ENCODE results near the gene DSE.
"Not testable (repeated sequence)": the region's sequence is repeated elsewhere in the genome, so short reads cannot be mapped to it uniquely, and the experiment has no call there.

The DSE gene

DNA sequence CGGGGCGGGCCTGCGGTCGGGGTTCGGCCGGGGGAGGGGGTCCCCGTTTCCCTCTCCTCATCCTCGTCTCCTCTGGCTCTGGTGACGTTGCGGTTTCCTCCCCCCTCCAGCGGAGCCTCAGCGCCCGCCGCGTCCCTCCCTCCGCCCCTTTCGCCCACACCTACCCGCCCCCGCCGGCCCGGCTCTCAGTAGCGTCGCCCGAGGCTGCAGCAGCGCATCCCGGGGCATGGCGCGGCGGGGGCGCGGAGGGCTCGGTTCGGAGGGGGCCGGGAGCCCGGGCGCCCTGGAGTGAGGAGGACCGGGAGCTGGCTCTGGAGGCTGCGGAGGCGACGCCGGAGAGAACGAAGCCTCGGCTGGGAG is at the start of gene DSE:
Gene DSE (plus strand): TSS at position 188 of the 360 bp plus-strand sequence. CDS start 28,304 bp downstream, outside the sequence.
- TF ChIP-seq, protein P1, sequence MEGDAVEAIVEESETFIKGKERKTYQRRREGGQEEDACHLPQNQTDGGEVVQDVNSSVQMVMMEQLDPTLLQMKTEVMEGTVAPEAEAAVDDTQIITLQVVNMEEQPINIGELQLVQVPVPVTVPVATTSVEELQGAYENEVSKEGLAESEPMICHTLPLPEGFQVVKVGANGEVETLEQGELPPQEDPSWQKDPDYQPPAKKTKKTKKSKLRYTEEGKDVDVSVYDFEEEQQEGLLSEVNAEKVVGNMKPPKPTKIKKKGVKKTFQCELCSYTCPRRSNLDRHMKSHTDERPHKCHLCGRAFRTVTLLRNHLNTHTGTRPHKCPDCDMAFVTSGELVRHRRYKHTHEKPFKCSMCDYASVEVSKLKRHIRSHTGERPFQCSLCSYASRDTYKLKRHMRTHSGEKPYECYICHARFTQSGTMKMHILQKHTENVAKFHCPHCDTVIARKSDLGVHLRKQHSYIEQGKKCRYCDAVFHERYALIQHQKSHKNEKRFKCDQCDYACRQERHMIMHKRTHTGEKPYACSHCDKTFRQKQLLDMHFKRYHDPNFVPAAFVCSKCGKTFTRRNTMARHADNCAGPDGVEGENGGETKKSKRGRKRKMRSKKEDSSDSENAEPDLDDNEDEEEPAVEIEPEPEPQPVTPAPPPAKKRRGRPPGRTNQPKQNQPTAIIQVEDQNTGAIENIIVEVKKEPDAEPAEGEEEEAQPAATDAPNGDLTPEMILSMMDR (IDR thresholded peaks at IDR 0.05; ENCODE audit: control insufficient read depth, extremely low read depth, insufficient read depth) = no peak
- no peak for DNase-seq (ENCODE audit: low read depth)
- no peak within 1 kb of the TSS for H3K4me3 ChIP-seq (ENCODE audit: low read depth, low read length)

DNA sequence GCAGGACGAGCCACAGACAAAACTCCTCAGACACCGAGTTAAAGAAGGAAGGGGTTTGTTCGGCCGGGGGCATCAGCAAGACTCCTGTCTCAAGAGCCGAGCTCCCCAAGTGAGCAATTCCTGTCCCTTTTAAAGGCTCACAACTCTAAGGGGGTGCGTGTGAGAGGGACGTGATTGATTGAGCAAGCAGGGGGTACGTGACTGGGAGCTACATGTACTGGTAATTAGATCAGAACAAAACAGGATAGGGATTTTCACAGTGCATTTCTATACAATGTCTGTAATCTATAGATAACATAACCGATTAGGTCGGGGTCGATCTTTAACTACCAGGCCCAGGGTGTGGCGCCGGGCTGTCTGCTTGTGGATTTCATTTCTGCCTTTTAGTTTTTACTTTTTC is 48.8 kb upstream of the DSE start:
- not testable (repeated sequence) for DNase-seq (ENCODE audit: low read depth); H3K4me3 ChIP-seq (ENCODE audit: low read depth, low read length)

DNA sequence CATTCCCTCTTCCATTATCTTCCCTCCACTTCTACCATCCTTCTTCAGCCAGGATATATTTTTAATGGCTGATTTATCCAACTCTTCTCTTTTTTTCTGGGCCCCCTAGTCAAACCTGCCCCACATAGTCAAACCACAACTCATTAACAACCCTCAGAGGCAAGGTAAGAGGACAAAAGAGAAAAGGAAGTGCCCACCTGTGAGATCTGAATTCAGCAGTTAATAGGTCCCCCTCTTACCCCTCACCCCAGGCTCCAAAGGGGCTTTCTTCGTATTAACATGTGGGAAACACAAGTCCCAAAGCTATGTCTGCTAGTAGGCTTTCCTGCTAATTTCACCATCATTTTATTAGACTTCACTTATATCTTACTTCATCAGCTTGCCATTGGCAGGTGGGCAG is 46.9 kb upstream of the DSE start:
- no peak overlapping the region for H3K4me3 ChIP-seq (ENCODE audit: low read depth, low read length)
- no peak for DNase-seq (ENCODE audit: low read depth)
- TF ChIP-seq, protein P1 (IDR thresholded peaks at IDR 0.05; ENCODE audit: control insufficient read depth, extremely low read depth, insufficient read depth) = no peak

DNA sequence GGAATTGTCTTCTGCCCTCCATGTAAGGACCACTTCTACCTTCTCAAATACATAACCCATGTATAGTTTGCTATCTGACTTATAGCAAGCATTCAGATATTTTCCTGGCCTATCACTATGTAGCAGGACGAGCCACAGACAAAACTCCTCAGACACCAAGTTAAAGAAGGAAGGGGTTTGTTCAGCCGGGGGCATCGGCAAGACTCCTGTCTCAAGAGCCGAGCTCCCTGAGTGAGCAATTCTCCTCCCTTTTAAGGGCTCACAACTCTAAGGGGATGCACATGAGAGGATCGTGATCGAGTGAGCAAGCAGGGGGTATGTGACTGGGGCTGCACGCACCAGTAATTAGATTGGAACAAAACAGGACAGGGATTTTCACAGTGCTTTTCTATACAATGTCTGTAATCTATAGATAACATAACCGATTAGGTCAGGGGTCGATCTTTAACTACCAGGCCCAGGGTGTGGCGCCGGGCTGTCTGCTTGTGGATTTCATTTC is 45.1 kb upstream of the DSE start:
- not testable (repeated sequence) for H3K4me3 ChIP-seq (ENCODE audit: low read depth, low read length); DNase-seq (ENCODE audit: low read depth)

DNA sequence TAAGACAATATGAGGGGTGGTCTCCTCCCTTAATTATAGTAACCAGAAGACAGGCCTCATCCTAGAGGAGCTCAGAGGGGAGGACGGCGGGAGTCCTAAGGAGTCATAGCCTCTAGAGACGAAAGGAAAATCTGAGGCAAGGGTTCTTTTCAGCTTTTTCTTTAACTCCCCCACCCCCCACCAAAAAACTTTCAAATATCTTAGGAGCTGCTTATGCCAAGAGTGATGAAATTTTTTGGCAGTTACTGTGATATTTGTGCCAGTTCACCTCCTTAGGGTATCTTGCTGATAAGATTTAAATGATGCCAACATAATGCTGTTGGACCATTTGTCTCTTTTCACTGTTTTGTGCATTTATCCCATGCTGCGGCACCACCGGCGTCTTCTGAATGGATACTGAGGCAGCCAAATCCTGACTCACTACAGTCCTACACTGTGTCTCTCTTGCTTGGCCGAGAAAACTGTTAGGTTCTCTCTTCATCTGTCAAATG is 44.5 kb upstream of the DSE start:
- TF ChIP-seq, protein P1 (IDR thresholded peaks at IDR 0.05; ENCODE audit: control insufficient read depth, extremely low read depth, insufficient read depth) = no peak
- DNase-seq (ENCODE audit: low read depth) = no peak
- H3K4me3 ChIP-seq (ENCODE audit: low read depth, low read length) = no peak overlapping the region

DNA sequence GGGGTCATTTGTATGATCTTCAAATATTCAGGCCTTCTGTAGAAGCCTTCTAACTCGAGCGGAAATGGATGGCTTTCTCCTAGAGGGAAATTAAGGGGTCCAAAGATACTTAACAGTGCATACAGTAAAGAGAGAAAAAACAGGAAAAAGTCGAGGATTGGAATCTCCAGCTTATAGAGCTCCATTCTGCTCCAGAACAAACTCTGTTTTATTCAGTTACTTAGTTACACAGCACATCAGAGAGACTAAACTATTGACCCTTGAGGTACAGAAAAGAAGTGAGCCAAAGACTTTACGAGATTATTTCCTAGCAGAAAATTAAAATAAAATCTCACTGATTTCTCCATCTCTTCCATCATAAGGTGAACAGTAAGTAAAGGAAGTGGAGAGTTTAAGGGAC is 43.8 kb upstream of the DSE start:
- H3K4me3 ChIP-seq (ENCODE audit: low read depth, low read length) = no peak overlapping the region
- no peak for DNase-seq (ENCODE audit: low read depth)
- TF ChIP-seq, protein P1 (IDR thresholded peaks at IDR 0.05; ENCODE audit: control insufficient read depth, extremely low read depth, insufficient read depth) = no peak

DNA sequence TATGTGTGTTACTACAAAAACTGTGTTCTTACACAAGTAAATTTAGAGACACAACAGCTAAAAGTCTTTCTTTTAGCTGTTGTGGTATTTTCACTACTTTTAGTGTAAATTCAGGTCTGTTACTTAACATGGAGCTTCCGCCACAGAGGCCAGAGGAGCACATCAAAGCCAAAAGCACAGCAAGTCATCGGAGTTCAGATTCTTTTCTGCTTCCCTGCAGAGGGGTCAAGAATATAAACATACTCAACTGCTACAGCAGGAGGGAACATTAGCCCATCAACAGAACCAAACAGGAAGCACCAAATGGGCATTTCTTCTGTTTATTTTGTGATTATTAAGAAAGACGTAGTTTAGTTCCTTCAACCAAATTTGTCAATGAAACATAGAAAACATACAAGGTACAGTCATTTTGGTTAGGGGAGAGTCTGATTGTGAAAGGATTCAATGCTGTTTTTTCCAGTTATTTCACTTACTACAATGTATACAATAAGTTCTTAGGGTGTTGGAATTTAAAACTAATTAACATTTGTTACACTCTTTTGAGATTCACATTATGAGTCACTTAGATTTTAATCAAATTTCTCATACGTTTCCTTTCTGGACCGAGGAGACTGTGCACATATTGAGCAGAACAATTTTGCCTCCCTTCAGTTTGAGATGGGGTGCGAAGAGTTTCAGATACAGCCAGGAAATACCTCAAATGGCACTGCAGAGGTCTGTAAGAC is 42.8 kb upstream of the DSE start:
- TF ChIP-seq, protein P1 (IDR thresholded peaks at IDR 0.05; ENCODE audit: control insufficient read depth, extremely low read depth, insufficient read depth) = no peak
- no peak overlapping the region for H3K4me3 ChIP-seq (ENCODE audit: low read depth, low read length)
- DNase-seq (ENCODE audit: low read depth) = no peak

DNA sequence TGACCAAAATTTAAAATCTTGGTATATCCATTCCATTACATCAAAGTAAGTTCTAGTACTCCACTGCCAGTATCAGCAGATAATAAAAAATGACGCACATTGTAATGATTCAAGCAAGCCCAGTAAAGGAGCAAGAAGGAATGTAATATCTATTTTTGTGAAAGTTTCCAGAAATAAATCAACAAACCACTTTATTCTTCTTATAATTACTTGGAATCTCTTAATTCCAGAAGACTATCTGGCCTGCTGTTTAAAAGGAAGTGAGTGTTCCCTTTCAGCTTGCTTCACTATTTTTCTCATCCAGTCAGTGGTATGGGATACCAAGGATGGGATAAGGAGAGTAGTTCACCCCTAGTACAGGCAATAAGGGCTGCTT is 42.2 kb upstream of the DSE start:
- H3K4me3 ChIP-seq (ENCODE audit: low read depth, low read length) = no peak overlapping the region
- TF ChIP-seq, protein P1 (IDR thresholded peaks at IDR 0.05; ENCODE audit: control insufficient read depth, extremely low read depth, insufficient read depth) = no peak
- no peak for DNase-seq (ENCODE audit: low read depth)
